Measurements from ENCODE around the gene GPR160. TPM values are rescaled to one million over a fixed set of nuclear protein-coding genes. Genes with fewer than 3 reads are reported as not detected.
"Not testable (repeated sequence)": the region's sequence is repeated elsewhere in the genome, so short reads cannot be mapped to it uniquely, and the experiment has no call there.

The GPR160 gene
- total and polyA plus RNA-seq, 10 donors: 17.1 to 52.2 (median 25.2) TPM

DNA sequence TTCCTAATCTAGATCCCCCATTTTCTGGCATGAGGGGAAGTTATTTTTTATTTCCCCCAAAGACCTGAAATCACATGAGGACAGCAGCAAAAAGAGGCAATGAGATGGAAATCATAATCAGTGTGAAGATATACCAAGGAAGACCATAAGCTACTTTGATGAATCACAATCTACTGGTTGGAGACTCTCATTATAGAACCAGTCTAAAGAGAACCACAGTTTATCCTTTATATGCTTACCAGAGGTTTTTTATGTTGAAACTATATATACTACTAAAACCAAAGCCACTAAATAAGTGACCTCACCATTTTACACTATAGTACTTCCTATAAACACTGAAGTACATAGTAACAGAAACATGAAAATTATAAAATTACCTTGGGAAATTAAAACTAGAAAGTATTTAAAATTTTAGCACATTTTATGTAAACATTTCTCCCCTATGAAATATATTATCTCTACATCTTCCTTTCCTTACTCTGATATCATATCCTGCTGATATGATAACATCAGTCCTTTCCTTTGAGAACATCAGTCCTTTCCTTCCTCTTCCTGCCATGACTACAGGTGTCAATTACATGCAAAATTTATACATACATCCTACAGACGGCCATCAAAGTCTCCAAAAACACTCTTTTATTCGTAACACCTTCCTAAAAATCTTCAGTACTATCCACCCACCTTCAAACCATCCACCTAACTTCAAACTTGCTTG, 71.9 kb downstream of the GPR160 start:
- Histone ChIP-seq H3K4me3 (no peak overlapping the region), H3K27ac (peak overlapping the region in 1 of 8 donors; percentile 23), H3K4me1 (peaks cover 0 to 15% (median 5%) of the 10 kb centered on the region in 6 donors), H3K36me3 (peaks cover 0 to 100% (median 48%) of the 10 kb centered on the region in 6 donors), H3K9me3 (no peaks in the 10 kb centered on the region), H3K27me3 (replicated peaks in 1 of 7) (no peaks in the 10 kb centered on the region)
- no peak for DNase-seq
- intact Hi-C loops (cut with DNase I; ENCODE audit: low total_unique reads): no loop called here
- 67 to 80% (median 70%) methylated on average over 2 of the region's 2 CpGs for WGBS, 5 donors
- TF ChIP-seq CTCF (IDR thresholded peaks at IDR 0.05 in 8 of 11, conservative IDR thresholded peaks at IDR 0.05 in 3 of 11): no peak
- TF ChIP-seq POLR2A (IDR thresholded peaks at IDR 0.05): no peak
- no peak for TF ChIP-seq POLR2AphosphoS5 (IDR thresholded peaks at IDR 0.05)

DNA sequence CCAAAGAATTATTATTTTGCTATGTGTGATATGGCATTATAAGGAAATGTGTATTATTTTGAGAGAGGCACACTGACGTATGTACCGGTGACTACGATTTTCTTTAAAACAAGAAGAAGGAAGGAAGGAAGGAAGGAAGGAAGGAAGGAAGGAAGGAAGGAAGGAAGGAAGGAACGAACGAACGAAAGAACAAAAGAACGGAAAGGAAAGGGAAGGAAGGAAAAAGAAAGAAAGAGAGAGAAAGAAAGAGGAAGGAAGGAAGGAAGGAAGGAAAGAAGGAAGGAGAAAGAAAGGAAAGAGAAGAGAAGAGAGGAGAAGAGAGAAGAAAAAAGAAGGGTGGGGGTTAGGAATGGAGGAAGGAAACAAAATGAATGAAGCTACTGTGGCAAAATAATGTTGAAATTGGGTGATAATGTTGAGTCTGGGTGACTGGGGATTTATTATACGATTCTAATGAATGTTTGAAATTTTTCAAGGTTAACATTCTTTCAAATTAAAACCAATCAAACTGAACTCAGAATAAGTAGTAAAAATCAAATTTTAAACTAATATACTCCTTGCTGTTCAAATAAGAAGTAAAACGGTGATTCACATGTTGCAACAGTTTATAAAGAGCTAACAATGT, 73.5 kb downstream of the GPR160 start:
- no peak for TF ChIP-seq POLR2A (IDR thresholded peaks at IDR 0.05)
- TF ChIP-seq CTCF (IDR thresholded peaks at IDR 0.05 in 8 of 11, conservative IDR thresholded peaks at IDR 0.05 in 3 of 11): no peak
- TF ChIP-seq POLR2AphosphoS5 (IDR thresholded peaks at IDR 0.05): no peak
- Histone ChIP-seq H3K4me1 (peaks cover 0 to 15% (median 5%) of the 10 kb centered on the region in 6 donors), H3K36me3 (peaks cover 2 to 100% (median 58%) of the 10 kb centered on the region in 6 donors), H3K4me3 (no peak overlapping the region), H3K27me3 (replicated peaks in 1 of 7) (no peaks in the 10 kb centered on the region), H3K9me3 (no peaks in the 10 kb centered on the region), H3K27ac (no peak overlapping the region)
- intact Hi-C loops (cut with DNase I; ENCODE audit: low total_unique reads): no loop called here
- 60 to 75% (median 67%) methylated on average over 9 of the region's 9 CpGs for WGBS, 5 donors
- no peak for DNase-seq

DNA sequence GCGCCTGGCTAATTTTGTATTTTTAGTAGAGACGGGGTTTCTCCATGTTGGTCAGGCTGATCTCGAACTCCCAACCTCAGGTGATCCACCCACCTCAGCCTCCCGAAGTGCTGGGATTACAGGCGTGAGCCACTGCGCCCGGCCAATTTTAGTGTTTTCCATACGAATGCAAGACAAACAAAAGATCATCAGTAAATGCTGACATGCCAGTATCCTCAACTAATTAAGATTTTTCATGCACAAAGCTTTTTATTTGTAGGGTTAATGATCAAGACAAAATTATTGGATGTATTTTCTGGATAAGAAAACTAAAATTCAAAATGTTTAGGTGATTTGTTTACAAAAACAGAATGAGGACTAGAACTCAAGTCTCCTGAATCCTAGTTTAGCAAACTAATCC, 76.4 kb downstream of the GPR160 start:
- H3K36me3 ChIP-seq: peaks cover 2 to 99% (median 76%) of the 10 kb centered on the region in 6 donors
- H3K9me3 ChIP-seq; H3K4me3 ChIP-seq; H3K27me3 ChIP-seq (replicated peaks in 1 of 7); intact Hi-C loops (cut with DNase I; ENCODE audit: low total_unique reads); H3K27ac ChIP-seq; DNase-seq: not testable (repeated sequence)
- 85 to 99% (median 93%) methylated on average over 8 of the region's 8 CpGs for WGBS, 5 donors
- H3K4me1 ChIP-seq: peaks cover 0 to 11% (median 3%) of the 10 kb centered on the region in 6 donors

GRCh38 chr3:170117134-170117533, 79.3 kb downstream of the GPR160 start:
- TF ChIP-seq POLR2A (IDR thresholded peaks at IDR 0.05): no peak
- TF ChIP-seq POLR2AphosphoS5 (IDR thresholded peaks at IDR 0.05): no peak
- TF ChIP-seq CTCF (IDR thresholded peaks at IDR 0.05 in 8 of 11, conservative IDR thresholded peaks at IDR 0.05 in 3 of 11): no peak
- intact Hi-C loops (cut with DNase I; ENCODE audit: low total_unique reads): no loop called here
- DNase-seq: no peak
- no peaks in the 10 kb centered on the region for H3K4me1 ChIP-seq
- no peaks in the 10 kb centered on the region for H3K27me3 ChIP-seq (replicated peaks in 1 of 7)
- H3K27ac ChIP-seq: no peak overlapping the region
- no peaks in the 10 kb centered on the region for H3K9me3 ChIP-seq
- no peak overlapping the region for H3K4me3 ChIP-seq
- H3K36me3 ChIP-seq: peaks cover 2 to 100% (median 87%) of the 10 kb centered on the region in 6 donors

Measured in spleen (tissue), 11 donors.